HepG2 (cell line): Measurements from ENCODE around the gene GPR85. TPM values are rescaled to one million over a fixed set of nuclear protein-coding genes. Genes with fewer than 3 reads are reported as not detected.
A peak's percentile ranks its signal among the peaks of the same experiment; 100 is the strongest.

Source experiments
- ATF1 ChIP-seq: IDR thresholded peaks from 2 replicates; pipeline ENCODE4 v1.6.1; 2016; ENCODE audit warnings: mild to moderate bottlenecking, control low read depth
- FOXA3 ChIP-seq: IDR thresholded peaks from 2 replicates; pipeline ENCODE4 v1.6.1; 2016; ENCODE audit warnings: missing genetic modification reagents, missing compliant biosample characterization
- FOXO1 ChIP-seq: sonication (generic); formaldehyde crosslinking; IDR thresholded peaks from 2 replicates; pipeline ENCODE4 v1.4.0; 2020; ENCODE audit warnings: missing genetic modification reagents
- GPN1 ChIP-seq: sonication (generic); formaldehyde crosslinking; IDR thresholded peaks from 2 replicates; pipeline ENCODE4 v1.5.1; 2020; ENCODE audit warnings: missing genetic modification reagents, borderline replicate concordance
- HOXA3 ChIP-seq: sonication (generic); formaldehyde crosslinking; IDR thresholded peaks from 2 replicates; pipeline ENCODE4 v1.5.0; 2020; ENCODE audit warnings: missing genetic modification reagents
- KMT2A ChIP-seq: sonication (generic); formaldehyde crosslinking; IDR thresholded peaks from 2 replicates; pipeline ENCODE4 v1.4.0; 2020; ENCODE audit warnings: missing genetic modification reagents
- KMT2B ChIP-seq: IDR thresholded peaks from 2 replicates; pipeline ENCODE4 v1.6.1; 2016; ENCODE audit warnings: missing genetic modification reagents, missing compliant biosample characterization
- MYPOP ChIP-seq: sonication (generic); formaldehyde crosslinking; IDR thresholded peaks from 2 replicates; pipeline ENCODE4 v1.8.1; 2023; ENCODE audit warnings: mild to moderate bottlenecking, moderate library complexity, missing genetic modification reagents
- NFE2L2 ChIP-seq: fragments of 150-350 bp; IDR thresholded peaks from 2 replicates; pipeline ENCODE4 v1.6.1; 2014; ENCODE audit warnings: low read length
- POLR2AphosphoS5 ChIP-seq: IDR thresholded peaks from 2 replicates; pipeline ENCODE4 v1.6.1; 2012; ENCODE audit warnings: low read depth, low read length
- SOX6 ChIP-seq, 2 experiments: fragments of 450-650 bp in 1 of 2; sonication (generic) in 1 of 2; formaldehyde crosslinking in 1 of 2; IDR thresholded peaks; 2 replicates each; pipeline versions ENCODE4 v1.4.0 to v1.6.1; 2017 to 2020; ENCODE audit warnings: antibody characterized with exemption in 1 of 2, mild to moderate bottlenecking in 1 of 2, missing genetic modification reagents in 1 of 2
- TFE3 ChIP-seq: IDR thresholded peaks from 2 replicates; pipeline ENCODE4 v1.6.1; 2016
- ZBED4 ChIP-seq: sonication (generic); formaldehyde crosslinking; IDR thresholded peaks from 2 replicates; pipeline ENCODE4 v1.4.0; 2020; ENCODE audit warnings: missing genetic modification reagents, borderline replicate concordance
- ZNF124 ChIP-seq: sonication (generic); formaldehyde crosslinking; IDR thresholded peaks from 2 replicates; pipeline ENCODE4 v1.4.0; 2020; ENCODE audit warnings: missing genetic modification reagents
- ZNF224 ChIP-seq: sonication (generic); formaldehyde crosslinking; IDR thresholded peaks from 2 replicates; pipeline ENCODE4 v1.5.0; 2020; ENCODE audit warnings: mild to moderate bottlenecking, missing genetic modification reagents
- ZNF235 ChIP-seq: sonication (generic); formaldehyde crosslinking; IDR thresholded peaks from 2 replicates; pipeline ENCODE4 v1.8.1; 2023; ENCODE audit warnings: mild to moderate bottlenecking, missing genetic modification reagents, borderline replicate concordance
- ZNF598 ChIP-seq: sonication (generic); formaldehyde crosslinking; IDR thresholded peaks from 2 replicates; pipeline ENCODE4 v1.5.1; 2020; ENCODE audit warnings: mild to moderate bottlenecking, missing genetic modification reagents, borderline replicate concordance
- ZNF687 ChIP-seq: sonication (generic); formaldehyde crosslinking; IDR thresholded peaks from 2 replicates; pipeline ENCODE4 v1.5.1; 2020; ENCODE audit warnings: mild to moderate bottlenecking, missing genetic modification reagents, moderate library complexity
- ZNF792 ChIP-seq: IDR thresholded peaks from 2 replicates; pipeline ENCODE4 v1.6.1; 2016
- polyA plus RNA-seq, 8 experiments: library from polyadenylated mRNA; depleted of rRNA in 3 of 8; stranded (reverse) in 7 of 8; unstranded in 1 of 8; fragments of >200 nt; fragmentation: Illumina TruSeq in 4 of 8; extraction: Trizol in 4 of 8; gene quantifications; 2 replicates each; pipeline versions ENCODE4 v1.2.1 to v1.2.3, GENCODE V29; 2011 to 2016; ENCODE audit warnings: low read depth in 4 of 8, missing spikeins in 1 of 8, mixed read lengths in 1 of 8; ENCODE audit not compliant: insufficient read depth in 1 of 8
- total RNA-seq, 5 experiments: library from RNA; depleted of rRNA; stranded (reverse); fragments of >200 nt; fragmentation: Illumina TruSeq; extraction: Trizol; gene quantifications; 2 replicates each; pipeline ENCODE4 v1.2.3, GENCODE V29; 2016; ENCODE audit warnings: low read depth in 1 of 5

Gene GPR85
- total and polyA plus RNA-seq, 2 of the 13 experiments (the other 11 are each of a cell fraction or from before 2014, with no cell fraction given): not detected

GRCh38 chr7:113118074-113118959, 31.7 kb upstream of the GPR85 start, which contains the start of gene SMIM30 (continued):
- TF ChIP-seq TFE3 (CRISPR knock-in tag) (peak; percentile 58; the same call in 1 of the 2 replicates), ZNF124 (CRISPR knock-in tag) (0 out of 2 replicates have a peak, but pooled peaks have one; percentile 21), POLR2AphosphoS5 (peak; percentile 88), MYPOP (CRISPR knock-in tag) (peak; percentile 34; the same call in 1 of the 2 replicates), ZNF235 (CRISPR knock-in tag) (no peak), FOXA3 (CRISPR knock-in tag) (peak; percentile 38), ATF1 (peak; percentile 84), ZNF598 (CRISPR knock-in tag) (no peak), GPN1 (CRISPR knock-in tag) (no peak), NFE2L2 (no peak), KMT2A (peak; percentile 72; the same call in 1 of the 2 replicates), ZNF792 (no peak), ZNF687 (CRISPR knock-in tag) (peak; percentile 69), SOX6 (IDR thresholded peaks at IDR 0.05) (no peak), SOX6 (CRISPR knock-in tag; IDR thresholded peaks at IDR 0.05) (peak; percentile 34; the same call in 1 of the 2 replicates), ZBED4 (0 out of 2 replicates have a peak, but pooled peaks have one; percentile 36), HOXA3 (CRISPR knock-in tag) (peak; percentile 85), KMT2B (CRISPR knock-in tag) (peak; percentile 69; the same call in 1 of the 2 replicates), ZNF224 (CRISPR knock-in tag) (no peak), FOXO1 (CRISPR knock-in tag) (peak; percentile 8; the same call in 1 of the 2 replicates)
